ENCODE measurements around the gene SLC4A1AP. TPM values are rescaled to one million over a fixed set of nuclear protein-coding genes. Genes with fewer than 3 reads are reported as not detected.

SLC4A1AP gene
- total RNA-seq, 1 experiment from 2014 or later: 27.8 TPM

- Mint-ChIP-seq H3K4me1 (ENCODE audit: low read depth, unreplicated experiment) (peaks cover 45% of the 10 kb centered on the region), H3K4me3 (ENCODE audit: low read depth, unreplicated experiment) (no peak overlapping the region), H3K9me3 (ENCODE audit: low read depth, unreplicated experiment) (peaks cover 2% of the 10 kb centered on the region), H3K36me3 (ENCODE audit: insufficient read depth, unreplicated experiment) (peaks cover 5% of the 10 kb centered on the region), H3K27me3 (ENCODE audit: unreplicated experiment) (no peaks in the 10 kb centered on the region), H3K27ac (ENCODE audit: unreplicated experiment) (peak overlapping the region; percentile 52)
- no peak for DNase-seq
- no TSS peak for BruUV-seq (replicated peaks)
- intact Hi-C loops (cut with micrococcal nuclease; ENCODE audit: unreplicated experiment): no loop called here
- CTCF ChIA-PET: interaction anchor here (2.1 kb wide), 1 partner anchor 15 kb away, joined by 18 read pairs; no protein-coding TSS in a partner anchor
- TF ChIP-seq CTCF (IDR thresholded peaks at IDR 0.05; ENCODE audit: unreplicated experiment): no peak
Observed at GRCh38 chr2:27707462-27708256, 44.0 kb downstream of the SLC4A1AP start.

DNA sequence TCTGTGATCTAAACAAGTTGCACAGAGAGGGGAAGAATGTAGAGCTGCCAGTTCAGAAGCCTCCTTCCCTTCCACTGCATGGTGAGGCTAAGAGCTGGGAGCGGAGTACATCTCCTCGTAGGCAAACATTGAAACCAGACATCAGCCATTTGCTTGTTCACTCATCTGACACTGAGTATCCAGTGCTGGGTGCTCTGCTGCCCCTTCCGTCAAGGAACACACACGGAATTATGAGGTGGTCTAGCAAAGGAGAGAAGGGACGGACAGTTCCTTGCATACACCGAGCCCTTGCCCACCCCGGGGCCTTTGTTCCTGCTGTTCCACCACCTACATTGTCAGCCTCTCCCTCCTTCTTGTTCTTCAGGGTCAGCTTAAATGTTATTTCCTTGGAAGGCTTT, 44.6 kb downstream of the SLC4A1AP start:
- Mint-ChIP-seq H3K9me3 (ENCODE audit: low read depth, unreplicated experiment) (peaks cover 2% of the 10 kb centered on the region), H3K36me3 (ENCODE audit: insufficient read depth, unreplicated experiment) (peaks cover 5% of the 10 kb centered on the region), H3K27me3 (ENCODE audit: unreplicated experiment) (no peaks in the 10 kb centered on the region), H3K27ac (ENCODE audit: unreplicated experiment) (peak overlapping the region; percentile 52), H3K4me3 (ENCODE audit: low read depth, unreplicated experiment) (no peak overlapping the region), H3K4me1 (ENCODE audit: low read depth, unreplicated experiment) (peaks cover 46% of the 10 kb centered on the region)
- no peak for TF ChIP-seq CTCF (IDR thresholded peaks at IDR 0.05; ENCODE audit: unreplicated experiment)
- CTCF ChIA-PET: no interaction called here
- BruUV-seq (replicated peaks): no TSS peak
- no peak for DNase-seq
- intact Hi-C loops (cut with micrococcal nuclease; ENCODE audit: unreplicated experiment): no loop called here

- peak overlapping the region; percentile 52 for H3K27ac Mint-ChIP-seq (ENCODE audit: unreplicated experiment)
- TF ChIP-seq CTCF (IDR thresholded peaks at IDR 0.05; ENCODE audit: unreplicated experiment): no peak
- H3K36me3 Mint-ChIP-seq (ENCODE audit: insufficient read depth, unreplicated experiment): peaks cover 5% of the 10 kb centered on the region
- peaks cover 42% of the 10 kb centered on the region for H3K4me1 Mint-ChIP-seq (ENCODE audit: low read depth, unreplicated experiment)
- no peak for DNase-seq
- H3K4me3 Mint-ChIP-seq (ENCODE audit: low read depth, unreplicated experiment): no peak overlapping the region
- H3K9me3 Mint-ChIP-seq (ENCODE audit: low read depth, unreplicated experiment): peaks cover 2% of the 10 kb centered on the region
- no TSS peak for BruUV-seq (replicated peaks)
- intact Hi-C loops (cut with micrococcal nuclease; ENCODE audit: unreplicated experiment): no loop called here
- CTCF ChIA-PET: no interaction called here
- H3K27me3 Mint-ChIP-seq (ENCODE audit: unreplicated experiment): no peaks in the 10 kb centered on the region
Observed at GRCh38 chr2:27708666-27709065, 45.0 kb downstream of the SLC4A1AP start.

GRCh38 chr2:27709326-27709725, 45.6 kb downstream of the SLC4A1AP start:
- Mint-ChIP-seq H3K27ac (ENCODE audit: unreplicated experiment) (no peak overlapping the region), H3K4me3 (ENCODE audit: low read depth, unreplicated experiment) (no peak overlapping the region), H3K36me3 (ENCODE audit: insufficient read depth, unreplicated experiment) (peaks cover 5% of the 10 kb centered on the region), H3K4me1 (ENCODE audit: low read depth, unreplicated experiment) (peaks cover 37% of the 10 kb centered on the region), H3K9me3 (ENCODE audit: low read depth, unreplicated experiment) (peaks cover 2% of the 10 kb centered on the region), H3K27me3 (ENCODE audit: unreplicated experiment) (no peaks in the 10 kb centered on the region)
- CTCF ChIA-PET: no interaction called here
- DNase-seq: no peak
- intact Hi-C loops (cut with micrococcal nuclease; ENCODE audit: unreplicated experiment): no loop called here
- BruUV-seq (replicated peaks): no TSS peak
- no peak for TF ChIP-seq CTCF (IDR thresholded peaks at IDR 0.05; ENCODE audit: unreplicated experiment)

All from Calu3 (cell line).